T-cell (primary cell): ENCODE data around the gene TMC1. TPM values are rescaled to one million over a fixed set of nuclear protein-coding genes. Genes with fewer than 3 reads are reported as not detected.

ENCODE experiments used
- ATAC-seq, 4 experiments: fragments of 200-7000 bp in 3 of 4; fragments of 150-1000 bp in 1 of 4; cut with Tn5 transposase; replicated peaks in 1 of 4; 1 replicate in 3 of 4; 2 replicates in 1 of 4; pipeline ENCODE4 v1.10.0; 2021; ENCODE audit warnings: moderate library complexity in 3 of 4, mild to moderate bottlenecking in 2 of 4, moderate number of reproducible peaks in 1 of 4
- CTCF ChIA-PET, 2 donors: fragments of 300-600 bp; sonication (Branson Sonifier 250); formaldehyde crosslinking; loops; one replicate each; lab custom pipeline; 2022; ENCODE audit warnings: antibody characterized with exemption in 2 of 2; lab: Charles Lee
- POLR2A ChIA-PET, 2 donors: fragments of 300-600 bp; sonication (Branson Sonifier 250); formaldehyde crosslinking; loops; one replicate each; lab custom pipeline; 2022; ENCODE audit warnings: antibody characterized with exemption in 2 of 2; lab: Charles Lee
- DNase-seq, 35 experiments: peaks; one replicate each; pipeline versions ENCODE4 v3.0.0 to v3.0.0-alpha.2; 2013 to 2023
- H3K27ac ChIP-seq: one replicate; pipeline ENCODE4 v1.5.1; 2013; ENCODE audit warnings: low read length
- H3K27me3 ChIP-seq, 2 experiments: replicated peaks in 1 of 2; 1 replicate in 1 of 2; 2 replicates in 1 of 2; pipeline versions ENCODE4 v1.6.1 to v1.7.0; 2013; ENCODE audit warnings: low read length in 1 of 2, mixed read lengths in 1 of 2; ENCODE audit not compliant: control insufficient read depth in 2 of 2, insufficient read depth in 2 of 2; ENCODE audit errors: extremely low read depth in 1 of 2
- H3K36me3 ChIP-seq, 2 donors: 1 replicate in 1 of 2; 2 replicates in 1 of 2; pipeline versions ENCODE4 v1.6.1 to v1.7.0; 2013; ENCODE audit warnings: low read length in 1 of 2; ENCODE audit not compliant: control insufficient read depth in 2 of 2, insufficient read depth in 1 of 2; ENCODE audit errors: extremely low read depth in 1 of 2
- H3K4me1 ChIP-seq, 2 experiments: 1 replicate in 1 of 2; 2 replicates in 1 of 2; pipeline versions ENCODE4 v1.6.1 to v1.7.0; 2013; ENCODE audit warnings: low read length in 2 of 2, mixed read lengths in 1 of 2; ENCODE audit not compliant: insufficient read depth in 2 of 2, control insufficient read depth in 1 of 2; ENCODE audit errors: extremely low read depth in 1 of 2
- H3K4me3 ChIP-seq, 2 donors: 1 replicate in 1 of 2; 2 replicates in 1 of 2; pipeline versions ENCODE4 v1.5.1 to v1.7.0; 2013; ENCODE audit warnings: mild to moderate bottlenecking in 2 of 2, low read length in 1 of 2, moderate library complexity in 1 of 2; ENCODE audit not compliant: control insufficient read depth in 1 of 2; ENCODE audit errors: extremely low read depth in 1 of 2
- H3K9me3 ChIP-seq: 2 replicates; pipeline ENCODE4 v1.7.0; 2013
- H3K27ac Mint-ChIP-seq, 2 donors: one replicate each; pipeline ENCODE4 v1.8.0; 2020 to 2021; ENCODE audit warnings: mild to moderate bottlenecking in 2 of 2, mixed read lengths in 2 of 2
- H3K27me3 Mint-ChIP-seq, 2 donors: one replicate each; pipeline ENCODE4 v1.8.0; 2021 to 2022; ENCODE audit warnings: mixed read lengths in 2 of 2
- H3K36me3 Mint-ChIP-seq: one replicate; pipeline ENCODE4 v1.8.0; 2021; ENCODE audit warnings: mixed read lengths
- H3K4me1 Mint-ChIP-seq, 3 donors: one replicate each; pipeline ENCODE4 v1.8.0; 2020 to 2022; ENCODE audit warnings: mixed read lengths in 3 of 3, mild to moderate bottlenecking in 1 of 3
- H3K4me3 Mint-ChIP-seq, 3 donors: one replicate each; pipeline ENCODE4 v1.8.0; 2020 to 2022; ENCODE audit warnings: mild to moderate bottlenecking in 3 of 3, mixed read lengths in 3 of 3, moderate library complexity in 3 of 3
- H3K9me3 Mint-ChIP-seq, 3 donors: one replicate each; pipeline ENCODE4 v1.8.0; 2020 to 2022; ENCODE audit warnings: mixed read lengths in 3 of 3
- WGBS: methylation state at CpG from one replicate; pipeline ENCODE4 v1.1.5; 2013; ENCODE audit warnings: missing lambda C conversion rate; ENCODE audit not compliant: insufficient coverage; 5-methylcytosine and 5-hydroxymethylcytosine counted together
- total RNA-seq, 35 experiments: library from RNA in 6 of 35; stranded (reverse) in 6 of 35; fragments of 120-200 nt in 1 of 35; gene quantifications; one replicate each; pipeline versions ENCODE4 v1.2.1 to v1.2.4 and lab custom pipeline; 2013 to 2026

Gene TMC1
- total RNA-seq, 5 donors from 2014 or later (not counting 1 experiment from before 2014, with no cell fraction given) = not detected

DNA sequence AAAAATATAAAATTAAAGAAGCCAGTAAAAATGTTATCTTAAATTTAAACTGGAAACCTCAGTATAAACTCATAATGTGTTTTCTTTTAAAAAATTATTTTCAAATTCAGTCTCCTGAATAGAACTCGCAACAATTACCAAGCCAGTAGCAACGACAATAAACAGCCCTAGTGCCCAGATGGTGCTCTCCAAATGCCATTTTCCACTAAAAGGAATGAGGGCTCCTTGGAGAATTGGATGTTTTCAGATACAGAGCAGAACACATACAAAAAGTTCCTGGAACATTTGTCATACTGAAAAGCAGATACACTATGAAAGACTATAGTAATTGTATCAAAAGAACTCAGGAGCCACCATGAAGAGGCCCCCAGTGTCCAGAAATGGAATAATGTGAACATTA lies 97.4 kb downstream of the TMC1 start:
- Histone ChIP-seq H3K9me3 (no peaks in the 10 kb centered on the region), H3K4me3 (no peak overlapping the region), H3K4me1 (no peaks in the 10 kb centered on the region), H3K36me3 (no peaks in the 10 kb centered on the region), H3K27me3 (no peaks in the 10 kb centered on the region), H3K27ac (no peak overlapping the region)
- peaks cover 0 to 3% of the 10 kb centered on the region in 2 donors for H3K27me3 Mint-ChIP-seq
- no peak for ATAC-seq
- H3K27ac Mint-ChIP-seq = no peak overlapping the region
- 100% methylated on average over 1 of the region's 2 CpGs for WGBS
- H3K4me3 Mint-ChIP-seq = no peak overlapping the region
- no peaks in the 10 kb centered on the region for H3K36me3 Mint-ChIP-seq
- ChIA-PET CTCF (no interaction called here), POLR2A (no interaction called here)
- no peaks in the 10 kb centered on the region for H3K9me3 Mint-ChIP-seq
- DNase-seq = no peak
- H3K4me1 Mint-ChIP-seq = no peaks in the 10 kb centered on the region

DNA sequence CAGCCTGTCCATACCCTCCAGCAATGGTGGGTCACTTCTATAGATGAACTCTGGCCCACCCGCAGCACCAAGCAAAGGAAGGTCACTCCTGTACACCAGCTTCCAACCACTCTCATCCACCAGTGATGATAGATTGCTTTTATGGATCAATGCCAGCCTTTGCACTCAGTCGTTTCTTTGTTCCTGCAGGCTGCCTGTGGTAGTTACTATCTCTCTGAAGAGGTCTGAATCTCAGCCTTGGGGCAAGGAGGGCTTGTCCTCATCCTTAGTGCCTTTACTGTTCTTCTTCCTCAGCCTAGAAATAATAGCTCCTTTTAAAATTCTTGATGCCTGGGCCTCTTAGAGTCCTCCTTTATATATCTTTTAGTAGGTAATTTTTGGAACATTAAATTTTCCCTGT lies 100.8 kb downstream of the TMC1 start:
- ChIA-PET POLR2A (no interaction called here), CTCF (interaction anchor here (1.0 to 1.1 kb wide), 2 partner anchors 32 to 33 kb away, joined by 3 read pairs; no protein-coding TSS in a partner anchor)
- no CpG with 5 or more reads among the region's 2 CpGs for WGBS
- Histone ChIP-seq H3K27me3 (no peaks in the 10 kb centered on the region), H3K9me3 (no peaks in the 10 kb centered on the region), H3K27ac (no peak overlapping the region), H3K4me3 (no peak overlapping the region), H3K36me3 (no peaks in the 10 kb centered on the region), H3K4me1 (no peaks in the 10 kb centered on the region)
- no peak overlapping the region for H3K4me3 Mint-ChIP-seq
- H3K36me3 Mint-ChIP-seq = no peaks in the 10 kb centered on the region
- H3K4me1 Mint-ChIP-seq = no peaks in the 10 kb centered on the region
- no peaks in the 10 kb centered on the region for H3K9me3 Mint-ChIP-seq
- DNase-seq (no peak), ATAC-seq (no peak)
- peaks cover 0 to 8% of the 10 kb centered on the region in 2 donors for H3K27me3 Mint-ChIP-seq
- H3K27ac Mint-ChIP-seq = no peak overlapping the region

DNA sequence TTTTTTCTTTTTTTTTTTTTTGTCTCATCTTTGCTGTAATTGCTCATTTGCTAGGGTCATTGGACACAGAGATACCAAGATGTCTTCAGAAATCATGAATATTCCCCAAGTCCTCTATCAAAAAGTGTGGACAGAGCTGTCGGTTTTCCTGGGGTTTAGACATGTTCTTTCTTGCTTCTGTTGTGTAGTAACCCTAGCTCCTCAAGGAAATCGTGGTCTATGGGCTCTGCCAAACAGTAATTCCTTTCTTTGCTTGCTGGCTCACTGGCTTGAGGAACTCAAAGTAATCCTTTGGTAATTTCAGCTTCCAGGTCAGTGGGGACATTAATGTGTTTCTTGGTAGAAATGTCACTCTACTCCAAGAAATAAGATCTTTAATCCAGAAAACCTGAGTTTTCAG lies 101.7 kb downstream of the TMC1 start:
- Mint-ChIP-seq H3K27ac (no peak overlapping the region), H3K4me3 (no peak overlapping the region), H3K27me3 (peaks cover 0 to 5% of the 10 kb centered on the region in 2 donors), H3K36me3 (no peaks in the 10 kb centered on the region), H3K4me1 (no peaks in the 10 kb centered on the region), H3K9me3 (no peaks in the 10 kb centered on the region)
- no peaks in the 10 kb centered on the region for H3K4me1 ChIP-seq
- WGBS = 41% methylated on average over 2 of the region's 2 CpGs
- ATAC-seq (no peak), DNase-seq (no peak)
- H3K36me3 ChIP-seq = no peaks in the 10 kb centered on the region
- no peak overlapping the region for H3K27ac ChIP-seq
- no peaks in the 10 kb centered on the region for H3K9me3 ChIP-seq
- H3K4me3 ChIP-seq = no peak overlapping the region
- CTCF ChIA-PET = interaction anchor here in 1 of 2 donors (0.5 to 1.0 kb wide), 3 partner anchors 33 to 1176 kb away, joined by 3 to 5 read pairs (median 3); no protein-coding TSS in a partner anchor
- no peaks in the 10 kb centered on the region for H3K27me3 ChIP-seq
- POLR2A ChIA-PET = no interaction called here

GRCh38 chr9:72627147-72627546 lies 105.7 kb downstream of the TMC1 start:
- ChIA-PET CTCF (interaction anchor here in 1 of 2 donors (0.5 kb wide), 1 partner anchor 348 kb away, joined by 3 read pairs; no protein-coding TSS in a partner anchor), POLR2A (no interaction called here)
- ATAC-seq (no peak), DNase-seq (no peak)
- H3K27ac ChIP-seq = no peak overlapping the region
- peaks cover 0 to 7% (median 0%) of the 10 kb centered on the region in 3 donors for H3K9me3 Mint-ChIP-seq
- no peaks in the 10 kb centered on the region for H3K9me3 ChIP-seq
- no peaks in the 10 kb centered on the region for H3K4me1 ChIP-seq
- WGBS = 83% methylated on average over 1 of the region's 2 CpGs
- H3K36me3 Mint-ChIP-seq = no peaks in the 10 kb centered on the region
- peaks cover 0 to 9% of the 10 kb centered on the region in 2 donors for H3K27me3 Mint-ChIP-seq
- no peak overlapping the region for H3K4me3 ChIP-seq
- H3K36me3 ChIP-seq = no peaks in the 10 kb centered on the region
- H3K27ac Mint-ChIP-seq = no peak overlapping the region
- H3K27me3 ChIP-seq = no peaks in the 10 kb centered on the region
- no peak overlapping the region for H3K4me3 Mint-ChIP-seq
- H3K4me1 Mint-ChIP-seq = no peaks in the 10 kb centered on the region

- ATAC-seq (no peak), DNase-seq (no peak)
- H3K9me3 ChIP-seq = no peaks in the 10 kb centered on the region
- H3K36me3 ChIP-seq = no peaks in the 10 kb centered on the region
- POLR2A ChIA-PET = no interaction called here
- no peak overlapping the region for H3K27ac ChIP-seq
- Mint-ChIP-seq H3K27ac (no peak overlapping the region), H3K4me3 (no peak overlapping the region), H3K36me3 (no peaks in the 10 kb centered on the region), H3K4me1 (no peaks in the 10 kb centered on the region), H3K9me3 (peaks cover 0 to 8% (median 0%) of the 10 kb centered on the region in 3 donors), H3K27me3 (peaks cover 0 to 10% of the 10 kb centered on the region in 2 donors)
- no peaks in the 10 kb centered on the region for H3K27me3 ChIP-seq
- H3K4me3 ChIP-seq = no peak overlapping the region
- H3K4me1 ChIP-seq = no peaks in the 10 kb centered on the region
- CTCF ChIA-PET = no interaction called here
- 75% methylated on average over 6 of the region's 7 CpGs for WGBS
Observed at GRCh38 chr9:72627956-72628540, 106.6 kb downstream of the TMC1 start.

DNA sequence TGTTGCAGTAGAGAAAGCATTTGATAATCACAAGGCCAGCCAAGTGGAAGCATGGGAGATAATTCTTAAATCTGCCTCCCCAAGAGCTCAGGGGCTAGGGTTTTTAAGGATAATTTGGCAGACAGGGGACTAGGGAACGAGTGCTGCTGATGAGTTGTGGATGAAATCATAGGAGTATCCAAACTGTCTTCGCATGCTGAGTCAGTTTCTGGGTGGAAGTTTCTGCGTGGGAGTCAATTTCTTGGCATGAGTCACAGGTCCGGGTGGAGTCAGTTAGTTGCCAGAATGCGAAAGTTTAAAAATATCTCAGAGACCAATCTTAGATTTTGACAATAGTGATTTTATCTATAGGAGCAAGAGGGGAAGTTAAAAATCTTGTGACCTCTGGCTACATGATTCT lies 112.6 kb downstream of the TMC1 start:
- Mint-ChIP-seq H3K27ac (no peak overlapping the region), H3K4me1 (peaks cover 0 to 4% (median 0%) of the 10 kb centered on the region in 3 donors), H3K9me3 (peaks cover 5 to 10% (median 8%) of the 10 kb centered on the region in 3 donors), H3K36me3 (no peaks in the 10 kb centered on the region), H3K27me3 (peaks cover 1 to 8% of the 10 kb centered on the region in 2 donors), H3K4me3 (no peak overlapping the region)
- Histone ChIP-seq H3K36me3 (no peaks in the 10 kb centered on the region), H3K27ac (no peak overlapping the region), H3K9me3 (no peaks in the 10 kb centered on the region), H3K27me3 (no peaks in the 10 kb centered on the region), H3K4me1 (no peaks in the 10 kb centered on the region), H3K4me3 (no peak overlapping the region)
- DNase-seq (no peak), ATAC-seq (no peak)
- CTCF ChIA-PET = no interaction called here
- 46% methylated on average over 3 of the region's 5 CpGs for WGBS
- POLR2A ChIA-PET = no interaction called here
